ENCODE results near the gene SERPINF2. TPM values are rescaled to one million over a fixed set of nuclear protein-coding genes. Genes with fewer than 3 reads are reported as not detected.

The SERPINF2 gene
- total RNA-seq, 4 donors from 2014 or later = 6.1 to 21.3 (median 11.4) TPM

DNA sequence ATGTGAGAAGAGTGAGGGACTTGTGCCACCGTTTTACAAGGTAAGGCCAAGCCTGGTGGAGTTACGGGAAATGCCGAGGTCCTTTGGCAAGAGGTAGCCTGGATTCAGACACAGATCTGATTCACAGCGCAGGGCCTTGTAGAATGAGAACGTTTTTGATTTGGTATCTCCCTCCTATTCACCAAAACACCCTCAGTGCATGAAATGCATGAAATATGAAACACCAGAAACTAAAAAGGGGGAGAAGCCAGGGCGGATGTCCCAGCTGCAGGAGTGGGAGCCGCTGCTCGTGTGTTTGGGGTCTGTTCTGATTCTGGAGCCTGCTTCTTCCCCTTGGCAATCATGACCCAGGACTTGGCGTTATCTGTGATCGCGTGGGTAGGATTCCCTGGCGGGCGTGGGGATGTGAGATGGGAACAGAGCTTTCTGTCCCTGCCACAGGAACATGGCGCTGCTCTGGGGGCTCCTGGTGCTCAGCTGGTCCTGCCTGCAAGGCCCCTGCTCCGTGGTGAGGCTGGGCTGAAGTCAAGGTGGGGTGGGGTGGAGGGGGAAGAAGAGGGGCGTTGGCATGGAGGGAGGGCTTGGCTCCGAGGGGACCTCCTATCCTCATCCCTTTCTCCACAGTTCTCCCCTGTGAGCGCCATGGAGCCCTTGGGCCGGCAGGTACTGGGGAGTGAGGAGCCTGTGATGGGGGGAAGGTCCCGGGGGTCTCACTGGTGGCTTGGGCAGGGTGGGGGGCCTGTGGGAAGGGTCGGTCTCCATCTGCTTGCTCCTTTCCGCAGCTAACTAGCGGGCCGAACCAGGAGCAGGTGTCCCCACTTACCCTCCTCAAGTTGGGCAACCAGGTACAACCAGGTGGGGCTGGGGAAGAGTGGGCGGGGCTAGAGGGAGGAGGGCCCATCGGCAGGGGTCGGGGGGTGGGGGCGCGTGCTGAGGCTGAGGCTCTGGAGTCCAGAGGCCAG lies 2.2 kb downstream of the SERPINF2 start:
- DNase-seq (ENCODE audit: low spot score in 2 of 2) = no peak
- peak overlapping the region in 1 of 4 donors; percentile 63 for H3K27ac ChIP-seq

DNA sequence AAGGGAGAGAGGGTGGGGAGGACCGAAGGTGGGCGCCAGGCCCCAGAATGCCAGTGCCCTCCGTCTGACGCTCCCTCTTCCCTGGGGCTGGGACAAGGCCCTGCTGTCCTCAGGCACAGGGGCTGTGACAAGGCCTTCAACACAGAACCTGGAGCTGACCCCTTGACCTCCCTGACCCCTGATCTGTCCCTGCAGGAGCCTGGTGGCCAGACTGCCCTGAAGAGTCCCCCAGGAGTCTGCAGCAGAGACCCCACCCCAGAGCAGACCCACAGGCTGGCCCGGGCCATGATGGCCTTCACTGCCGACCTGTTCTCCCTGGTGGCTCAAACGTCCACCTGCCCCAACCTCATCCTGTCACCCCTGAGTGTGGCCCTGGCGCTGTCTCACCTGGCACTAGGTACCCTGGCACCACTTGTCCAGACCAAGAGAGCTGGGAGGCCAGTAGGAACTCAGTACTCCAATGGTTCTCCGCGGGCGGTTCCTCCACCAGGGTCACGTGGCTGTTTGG lies 2.9 kb downstream of the SERPINF2 start:
- H3K4me3 ChIP-seq = no peak overlapping the region
- H3K27me3 ChIP-seq = no peaks in the 10 kb centered on the region
- TF ChIP-seq EP300 (IDR thresholded peaks at IDR 0.05) (no peak), POLR2A (IDR thresholded peaks at IDR 0.05) (no peak)
- TF ChIP-seq, protein P1, sequence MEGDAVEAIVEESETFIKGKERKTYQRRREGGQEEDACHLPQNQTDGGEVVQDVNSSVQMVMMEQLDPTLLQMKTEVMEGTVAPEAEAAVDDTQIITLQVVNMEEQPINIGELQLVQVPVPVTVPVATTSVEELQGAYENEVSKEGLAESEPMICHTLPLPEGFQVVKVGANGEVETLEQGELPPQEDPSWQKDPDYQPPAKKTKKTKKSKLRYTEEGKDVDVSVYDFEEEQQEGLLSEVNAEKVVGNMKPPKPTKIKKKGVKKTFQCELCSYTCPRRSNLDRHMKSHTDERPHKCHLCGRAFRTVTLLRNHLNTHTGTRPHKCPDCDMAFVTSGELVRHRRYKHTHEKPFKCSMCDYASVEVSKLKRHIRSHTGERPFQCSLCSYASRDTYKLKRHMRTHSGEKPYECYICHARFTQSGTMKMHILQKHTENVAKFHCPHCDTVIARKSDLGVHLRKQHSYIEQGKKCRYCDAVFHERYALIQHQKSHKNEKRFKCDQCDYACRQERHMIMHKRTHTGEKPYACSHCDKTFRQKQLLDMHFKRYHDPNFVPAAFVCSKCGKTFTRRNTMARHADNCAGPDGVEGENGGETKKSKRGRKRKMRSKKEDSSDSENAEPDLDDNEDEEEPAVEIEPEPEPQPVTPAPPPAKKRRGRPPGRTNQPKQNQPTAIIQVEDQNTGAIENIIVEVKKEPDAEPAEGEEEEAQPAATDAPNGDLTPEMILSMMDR (IDR thresholded peaks at IDR 0.05) = no peak
- H3K27ac ChIP-seq = peak overlapping the region in 1 of 4 donors; percentile 63
- H3K4me1 ChIP-seq = peaks cover 0 to 20% (median 0%) of the 10 kb centered on the region in 4 donors
- WGBS, 2 donors = 85 to 91% methylated on average over 11 to 12 of the region's 12 CpGs
- no peaks in the 10 kb centered on the region for H3K36me3 ChIP-seq
- no peak for DNase-seq (ENCODE audit: low spot score in 2 of 2)
- no peaks in the 10 kb centered on the region for H3K9me3 ChIP-seq

More for the DNA sequence above, 2.2 kb downstream of the SERPINF2 start:
- TF ChIP-seq EP300 (IDR thresholded peaks at IDR 0.05) (no peak), POLR2A (IDR thresholded peaks at IDR 0.05) (no peak)
- TF ChIP-seq, protein P1 (IDR thresholded peaks at IDR 0.05) = no peak
- Histone ChIP-seq H3K27me3 (no peaks in the 10 kb centered on the region), H3K36me3 (no peaks in the 10 kb centered on the region), H3K9me3 (no peaks in the 10 kb centered on the region), H3K4me3 (no peak overlapping the region), H3K4me1 (peaks cover 0 to 20% (median 0%) of the 10 kb centered on the region in 4 donors)
- WGBS, 2 donors = 78 to 82% methylated on average over 28 to 29 of the region's 29 CpGs

DNA sequence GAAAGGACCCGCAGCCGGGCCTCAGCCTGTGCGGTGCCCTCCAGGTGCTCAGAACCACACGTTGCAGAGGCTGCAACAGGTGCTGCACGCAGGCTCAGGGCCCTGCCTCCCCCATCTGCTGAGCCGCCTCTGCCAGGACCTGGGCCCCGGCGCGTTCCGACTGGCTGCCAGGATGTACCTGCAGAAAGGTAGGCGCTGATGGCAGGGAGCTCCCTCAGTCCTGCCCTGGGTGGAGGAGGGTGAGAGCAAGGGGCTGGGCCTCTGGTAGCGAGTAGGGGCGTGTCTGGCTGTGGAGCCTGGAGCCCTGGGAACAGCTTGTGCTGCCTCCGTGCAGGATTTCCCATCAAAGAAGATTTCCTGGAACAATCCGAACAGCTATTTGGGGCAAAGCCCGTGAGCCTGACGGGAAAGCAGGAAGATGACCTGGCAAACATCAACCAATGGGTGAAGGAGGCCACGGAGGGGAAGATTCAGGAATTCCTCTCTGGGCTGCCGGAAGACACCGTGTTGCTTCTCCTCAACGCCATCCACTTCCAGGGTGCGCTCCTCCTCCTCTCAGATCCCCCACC lies 4.4 kb downstream of the SERPINF2 start:
- H3K9me3 ChIP-seq = no peaks in the 10 kb centered on the region
- no peaks in the 10 kb centered on the region for H3K27me3 ChIP-seq
- WGBS, 2 donors = 74 to 81% methylated on average over 20 to 22 of the region's 22 CpGs
- peak overlapping the region in 3 of 4 donors; percentile 62 to 82 (median 77) for H3K27ac ChIP-seq
- TF ChIP-seq, protein P1 (IDR thresholded peaks at IDR 0.05) = no peak
- TF ChIP-seq EP300 (IDR thresholded peaks at IDR 0.05) (peak; percentile 93 to 94), POLR2A (IDR thresholded peaks at IDR 0.05) (no peak)
- no peak overlapping the region for H3K4me3 ChIP-seq
- H3K4me1 ChIP-seq = peaks cover 0 to 25% (median under 1%) of the 10 kb centered on the region in 4 donors
- no peaks in the 10 kb centered on the region for H3K36me3 ChIP-seq
- DNase-seq (ENCODE audit: low spot score in 2 of 2) = peak in 1 of 2 donors; percentile 56

DNA sequence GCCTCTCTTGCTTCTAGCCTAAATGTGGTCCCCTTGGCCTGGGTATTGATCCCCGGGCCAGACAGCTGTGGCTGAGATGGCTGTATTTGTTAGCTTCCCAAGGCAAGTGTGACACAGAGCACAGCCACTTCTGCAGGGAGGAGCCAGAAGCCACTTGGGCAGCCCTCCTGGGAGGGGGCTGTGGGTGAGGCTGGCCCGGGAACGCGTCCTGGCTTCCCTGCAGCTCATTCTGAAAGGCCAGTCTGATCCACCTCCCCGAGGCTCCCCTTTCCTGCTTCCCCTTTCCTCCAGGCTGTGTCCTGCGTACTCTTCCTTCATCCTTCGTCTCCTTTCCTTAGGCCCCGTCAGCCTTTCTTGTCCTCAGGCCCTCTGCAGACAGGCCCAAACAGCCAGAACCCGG lies 8.0 kb downstream of the SERPINF2 start:
- H3K4me1 ChIP-seq = peaks cover 0 to 23% (median 4%) of the 10 kb centered on the region in 4 donors
- no peak for DNase-seq (ENCODE audit: low spot score in 2 of 2)
- 67 to 79% methylated on average over 9 of the region's 9 CpGs for WGBS, 2 donors
- no peaks in the 10 kb centered on the region for H3K27me3 ChIP-seq
- H3K36me3 ChIP-seq = no peaks in the 10 kb centered on the region
- no peak overlapping the region for H3K4me3 ChIP-seq
- TF ChIP-seq, protein P1 (IDR thresholded peaks at IDR 0.05) = no peak
- TF ChIP-seq POLR2A (IDR thresholded peaks at IDR 0.05) (no peak), EP300 (IDR thresholded peaks at IDR 0.05) (no peak)
- H3K9me3 ChIP-seq = no peaks in the 10 kb centered on the region
- peak overlapping the region in 1 of 4 donors; percentile 2 for H3K27ac ChIP-seq
